GM18526 (cell line): ENCODE results near the gene GH2.
"Not testable (repeated sequence)": the region's sequence is repeated elsewhere in the genome, so short reads cannot be mapped to it uniquely, and the experiment has no call there.

ENCODE experiments used
- POLR2A ChIP-seq: IDR thresholded peaks from 3 replicates; pipeline ENCODE4 v1.6.1; 2011; ENCODE audit not compliant: insufficient read length; ENCODE audit errors: extremely low read depth

Gene GH2

GRCh38 chr17:63881935-63882601 is at the start of gene GH2:
Gene GH2, minus strand, starts transcription at chr17:63881944. Its CDS starts 143 bp downstream, at chr17:63881801.
- no peak for TF ChIP-seq POLR2A

- peak; percentile 31 for TF ChIP-seq POLR2A
These were observed 49.3 kb upstream of the GH2 start for GRCh38 chr17:63930951-63931575.

GRCh38 chr17:63929860-63930766 is 48.4 kb upstream of the GH2 start:
- no peak for TF ChIP-seq POLR2A

GRCh38 chr17:63928966-63929695 is 47.4 kb upstream of the GH2 start:
- TF ChIP-seq POLR2A: no peak

GRCh38 chr17:63928172-63928666 is 46.5 kb upstream of the GH2 start:
- no peak for TF ChIP-seq POLR2A

- TF ChIP-seq POLR2A: no peak
These were observed 45.9 kb upstream of the GH2 start for GRCh38 chr17:63927464-63928171.

GRCh38 chr17:63926164-63926563 is 44.4 kb upstream of the GH2 start:
- TF ChIP-seq POLR2A: no peak

GRCh38 chr17:63925615-63926014 is 43.9 kb upstream of the GH2 start:
- TF ChIP-seq POLR2A: no peak

GRCh38 chr17:63919311-63919723 is 37.6 kb upstream of the GH2 start:
- no peak for TF ChIP-seq POLR2A

GRCh38 chr17:63918789-63919305 is 37.1 kb upstream of the GH2 start, which contains the start of gene GH1:
Gene GH1, minus strand, starts transcription at chr17:63918839. Its CDS starts 63 bp downstream, at chr17:63918776.
- not testable (repeated sequence) for TF ChIP-seq POLR2A

- TF ChIP-seq POLR2A: no peak
These were observed 36.6 kb upstream of the GH2 start for GRCh38 chr17:63918305-63918704.

- no peak for TF ChIP-seq POLR2A
These were observed 35.9 kb upstream of the GH2 start for GRCh38 chr17:63917646-63918045.

GRCh38 chr17:63916566-63917185 is 34.9 kb upstream of the GH2 start:
- TF ChIP-seq POLR2A: no peak

GRCh38 chr17:63914471-63914870 is 32.7 kb upstream of the GH2 start:
- TF ChIP-seq POLR2A: no peak
